Measurements from ENCODE around the gene SPRR2E. TPM values are rescaled to one million over a fixed set of nuclear protein-coding genes. Genes with fewer than 3 reads are reported as not detected.

Gene SPRR2E
- total RNA-seq = not detected in 2 replicates

GRCh38 chr1:153094426-153094825, at the start of gene SPRR2E:
TSS of gene SPRR2E (minus strand) at chr1:153094526. CDS start at chr1:153093751, 775 bp downstream.

DNA sequence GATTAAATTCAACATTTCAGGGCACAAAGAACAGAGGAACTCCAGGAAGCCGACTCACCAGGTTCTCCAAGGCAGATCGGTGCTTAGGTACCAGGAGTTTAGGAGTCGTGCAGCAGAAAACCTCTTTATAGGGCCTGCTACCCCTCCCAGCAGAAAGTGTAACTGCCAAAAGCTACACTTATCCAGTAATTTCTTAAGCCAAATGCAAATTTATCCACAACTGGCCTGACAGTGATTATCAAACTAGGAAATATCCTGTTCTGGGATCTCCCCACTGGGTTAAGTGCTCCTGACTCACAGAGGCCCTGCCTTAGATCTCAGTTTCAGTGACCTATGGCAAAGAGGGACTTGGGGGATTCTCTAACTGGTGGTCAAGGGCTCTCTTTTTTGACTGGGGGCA, 19.1 kb upstream of the SPRR2E start, which contains the start of gene SPRR2F:
TSS of gene SPRR2F (minus strand) at position 101 of the 400 bp plus-strand sequence. CDS start 783 bp downstream, outside the sequence.

GRCh38 chr1:153071511-153071910, 22.8 kb downstream of the SPRR2E start, which contains the start of gene SPRR2B:
TSS of gene SPRR2B (minus strand) at chr1:153071611. CDS start at chr1:153070839, 772 bp downstream.

GRCh38 chr1:153057375-153057774, 37.0 kb downstream of the SPRR2E start, which contains the start of gene SPRR2A:
TSS of gene SPRR2A (minus strand) at chr1:153057512. CDS start at chr1:153056735, 777 bp downstream.

Other genes starting within 250 kb of the SPRR2E start
- not detected in 2 replicates for gene LCE7A, start 234.5 kb downstream of the SPRR2E start, total RNA-seq
- gene SMCP, start 216.2 kb downstream of the SPRR2E start, total RNA-seq = not detected in 2 replicates
- gene IVL, start 186.0 kb downstream of the SPRR2E start, total RNA-seq = 1.1 TPM in 1 of 2 replicates, not detected in the other
- not detected in 2 replicates for gene SPRR5, start 147.3 kb downstream of the SPRR2E start, total RNA-seq
- not detected in 2 replicates for gene SPRR4, start 123.9 kb downstream of the SPRR2E start, total RNA-seq
- gene SPRR1A, start 110.4 kb downstream of the SPRR2E start, total RNA-seq = not detected in 2 replicates
- gene SPRR3, start 92.8 kb downstream of the SPRR2E start, total RNA-seq = not detected in 2 replicates
- gene SPRR1B, start 63.3 kb downstream of the SPRR2E start, total RNA-seq = not detected in 2 replicates
- not detected in 2 replicates for gene SPRR2D, start 53.4 kb downstream of the SPRR2E start, total RNA-seq
- gene SPRR2A, start 37.0 kb downstream of the SPRR2E start, total RNA-seq = not detected in 2 replicates
- not detected in 2 replicates for gene SPRR2B, start 22.9 kb downstream of the SPRR2E start, total RNA-seq
- not detected in 2 replicates for gene SPRR2F, start 19.0 kb upstream of the SPRR2E start, total RNA-seq
- gene SPRR2G, start 56.4 kb upstream of the SPRR2E start, total RNA-seq = not detected in 2 replicates
- not detected in 2 replicates for gene LELP1, start 108.9 kb upstream of the SPRR2E start, total RNA-seq
- 0.51 TPM in 1 of 2 replicates, not detected in the other for gene PRR9, start 123.1 kb upstream of the SPRR2E start, total RNA-seq
- gene LORICRIN, start 165.2 kb upstream of the SPRR2E start, total RNA-seq = not detected in 2 replicates
- not detected in 2 replicates for gene PGLYRP3, start 218.4 kb upstream of the SPRR2E start, total RNA-seq

All from smooth muscle cell of the umbilical artery (primary cell).